Endothelial cell of umbilical vein (primary cell): Measurements from ENCODE around the gene BRF1. TPM values are rescaled to one million over a fixed set of nuclear protein-coding genes. Genes with fewer than 3 reads are reported as not detected.

Experiments
- BruUV-seq: library from RNA; stranded (reverse); fragments of 400-500 nt; replicated peaks from 2 replicates; lab custom pipeline; 2021; lab: Mats Ljungman, UMichigan
- CTCF ChIA-PET: fragments of 300-600, 350-600 bp; sonication (Branson Sonifier 250); formaldehyde crosslinking; loops from one replicate; lab custom pipeline; 2021; ENCODE audit warnings: antibody characterized with exemption, inconsistent platforms; lab: Charles Lee
- POLR2A ChIA-PET: fragments of 300-600, 350-600 bp; sonication (Branson Sonifier 250); formaldehyde crosslinking; loops from one replicate; lab custom pipeline; 2021; ENCODE audit warnings: antibody characterized with exemption, inconsistent platforms; lab: Charles Lee
- DNase-seq: peaks from one replicate; pipeline ENCODE4 v3.0.0-alpha.2; 2011; ENCODE audit warnings: low read depth, low spot score
- FAIRE-seq: peaks from 2 replicates; lab custom pipeline; 2011; peaks lifted over from hg19 to GRCh38; lab: Jason Lieb, UNC
- H2AFZ ChIP-seq: 2 replicates; pipeline ENCODE4 v1.6.0; 2012; ENCODE audit warnings: low read depth, low read length, control low read depth, inconsistent platforms
- H3K27ac ChIP-seq: 2 replicates; pipeline ENCODE4 v1.5.1; 2011; ENCODE audit warnings: low read depth, mild to moderate bottlenecking, control low read depth, low read length, moderate library complexity; ENCODE audit not compliant: insufficient read depth
- H3K27me3 ChIP-seq, 2 experiments: 2 replicates each; pipeline versions ENCODE4 v1.6.0 to v1.6.1; 2011; ENCODE audit warnings: low read length in 2 of 2, mixed read lengths in 1 of 2; ENCODE audit not compliant: control insufficient read depth in 2 of 2, insufficient read depth in 2 of 2
- H3K36me3 ChIP-seq, 2 experiments: 2 replicates in 1 of 2; 3 replicates in 1 of 2; pipeline ENCODE4 v1.5.1; 2011; ENCODE audit warnings: low read length in 2 of 2, mild to moderate bottlenecking in 1 of 2, moderate library complexity in 1 of 2; ENCODE audit not compliant: control insufficient read depth in 2 of 2, insufficient read depth in 2 of 2; ENCODE audit errors: extremely low read depth in 1 of 2
- H3K4me1 ChIP-seq: 3 replicates; pipeline ENCODE4 v1.5.1; 2011; ENCODE audit warnings: mild to moderate bottlenecking, low read length; ENCODE audit not compliant: control insufficient read depth, insufficient read depth; ENCODE audit errors: extremely low read depth
- H3K4me2 ChIP-seq: 2 replicates; pipeline ENCODE4 v1.6.1; 2011; ENCODE audit warnings: low read length, control low read depth, mixed read lengths; ENCODE audit not compliant: insufficient read depth
- H3K4me3 ChIP-seq, 3 experiments: fragments of 200-600 bp in 1 of 3; sonication (generic), shearing (Covaris generic) in 1 of 3; replicated peaks in 1 of 3; 2 replicates each; pipeline ENCODE4 v1.5.1; 2011 to 2016; ENCODE audit warnings: control low read depth in 3 of 3, low read length in 3 of 3, mild to moderate bottlenecking in 2 of 3, inconsistent platforms in 1 of 3, low read depth in 1 of 3, moderate library complexity in 1 of 3; ENCODE audit not compliant: insufficient read depth in 1 of 3
- H3K79me2 ChIP-seq: 2 replicates; pipeline ENCODE4 v1.6.0; 2012; ENCODE audit warnings: low read length, inconsistent platforms; ENCODE audit not compliant: control insufficient read depth, insufficient read depth
- H3K9ac ChIP-seq: replicated peaks from 2 replicates; pipeline ENCODE3; 2011; ENCODE audit warnings: low read length, control low read depth; ENCODE audit not compliant: insufficient read depth; ENCODE audit errors: extremely low read depth
- H3K9me1 ChIP-seq: replicated peaks from 3 replicates; pipeline ENCODE4 v1.6.0; 2011; ENCODE audit warnings: mild to moderate bottlenecking, low read length; ENCODE audit not compliant: control insufficient read depth, insufficient read depth; ENCODE audit errors: extremely low read depth
- H3K9me3 ChIP-seq: replicated peaks from 2 replicates; pipeline ENCODE4 v1.5.1; 2012; ENCODE audit warnings: low read length, inconsistent platforms; ENCODE audit not compliant: control insufficient read depth, insufficient read depth
- H4K20me1 ChIP-seq: replicated peaks from 2 replicates; pipeline ENCODE3; 2011; ENCODE audit warnings: mild to moderate bottlenecking, low read length; ENCODE audit not compliant: control insufficient read depth, insufficient read depth; ENCODE audit errors: extremely low read depth
- EZH2 ChIP-seq: IDR thresholded peaks from 2 replicates; pipeline ENCODE4 v1.6.1; 2012; ENCODE audit warnings: borderline replicate concordance, low read depth, mild to moderate bottlenecking, moderate library complexity, low read length, inconsistent platforms; ENCODE audit not compliant: severe bottlenecking
- FOS ChIP-seq: IDR thresholded peaks from 2 replicates; pipeline ENCODE4 v1.6.1; 2011; ENCODE audit warnings: mild to moderate bottlenecking, low read length, moderate library complexity, borderline replicate concordance; ENCODE audit not compliant: insufficient read depth
- GATA2 ChIP-seq: IDR thresholded peaks from 2 replicates; pipeline ENCODE4 v1.7.0; 2011; ENCODE audit warnings: low read depth, mild to moderate bottlenecking, moderate library complexity, mixed read lengths, low read length; ENCODE audit not compliant: insufficient read length, insufficient read depth
- JUN ChIP-seq: IDR thresholded peaks from 2 replicates; pipeline ENCODE4 v1.6.1; 2011; ENCODE audit warnings: borderline replicate concordance, low read depth; ENCODE audit not compliant: insufficient read length, insufficient read depth
- MYC ChIP-seq: IDR thresholded peaks from one replicate; pipeline ENCODE4 v1.6.1; 2011; ENCODE audit warnings: mild to moderate bottlenecking, low read depth, low read length
- POLR2A ChIP-seq: IDR thresholded peaks from 2 replicates; pipeline ENCODE4 v1.6.1; 2012; ENCODE audit warnings: low read depth, mild to moderate bottlenecking, control low read depth, low read length
- POLR2AphosphoS5 ChIP-seq: IDR thresholded peaks from 2 replicates; pipeline ENCODE4 v1.6.1; 2012; ENCODE audit warnings: low read depth, mild to moderate bottlenecking, control low read depth, low read length, moderate library complexity; ENCODE audit not compliant: insufficient read depth
- dilution Hi-C: fragments of 300-500 bp; cut with MboI; formaldehyde crosslinking; loops from one replicate; pipeline ENCODE4 v1.15.0; 2019; ENCODE audit warnings: low sequenced_read_pairs; ENCODE audit not compliant: extremely low pct_ligation_motif_present
- intact Hi-C: fragments of 100-400 bp; cut with micrococcal nuclease; formaldehyde crosslinking; loops from one replicate; pipeline ENCODE4 v1.10.0; 2022
- polyA plus RNA-seq, 4 experiments: library from polyadenylated mRNA; depleted of rRNA in 3 of 4; stranded (reverse) in 3 of 4; unstranded in 1 of 4; fragments of >200 nt; gene quantifications; 2 replicates each; pipeline versions ENCODE4 v1.2.1 to v1.2.3, GENCODE V29; 2011 to 2012; ENCODE audit warnings: missing spikeins in 1 of 4
- total RNA-seq: library from RNA; stranded (reverse); gene quantifications from 2 replicates; pipeline ENCODE4 v1.2.3, GENCODE V29; 2021
- TF ChIP-seq, protein P1 (sequence below): IDR thresholded peaks from 2 replicates; pipeline ENCODE4 v1.6.1; 2011; ENCODE audit not compliant: insufficient read depth, insufficient read length
- TF ChIP-seq, protein P2 (sequence below), 2 donors: IDR thresholded peaks; 1 replicate in 1 of 2; 2 replicates in 1 of 2; pipeline ENCODE4 v1.5.1; 2011; ENCODE audit warnings: low read length in 2 of 2, mild to moderate bottlenecking in 2 of 2, moderate library complexity in 2 of 2, control low read depth in 1 of 2, inconsistent platforms in 1 of 2, low read depth in 1 of 2; ENCODE audit not compliant: insufficient read depth in 1 of 2; ENCODE audit errors: extremely low read depth in 1 of 2

Gene BRF1
- total and polyA plus RNA-seq, 2 donors (not counting 3 experiments of a cell fraction or from before 2014, with no cell fraction given) = 19.0 to 47.2 TPM

DNA sequence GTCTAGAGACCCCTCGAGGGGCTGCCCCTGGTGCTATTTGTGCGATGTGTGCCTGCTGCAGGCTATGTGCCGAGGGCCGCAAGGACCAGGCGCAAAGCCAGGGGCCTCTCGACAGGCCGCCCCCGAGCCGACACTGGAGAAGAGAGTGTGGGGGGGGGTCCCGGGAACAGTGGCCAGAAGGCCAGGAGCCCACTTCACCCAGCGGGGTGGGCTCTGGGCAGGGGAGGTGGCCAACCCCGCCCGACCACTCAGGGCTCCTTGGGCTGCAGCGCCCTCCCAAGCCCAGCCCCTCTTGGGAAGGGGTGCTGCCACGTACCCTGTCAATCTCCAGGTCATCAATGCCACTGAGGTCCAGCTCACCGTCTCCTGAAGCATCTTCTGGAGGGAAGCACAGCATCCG, 81.0 kb downstream of the BRF1 start:
- TF ChIP-seq EZH2 (no peak), GATA2 (no peak), MYC (no peak), FOS (no peak), POLR2AphosphoS5 (no peak), JUN (no peak), POLR2A (no peak)
- TF ChIP-seq, protein P1, sequence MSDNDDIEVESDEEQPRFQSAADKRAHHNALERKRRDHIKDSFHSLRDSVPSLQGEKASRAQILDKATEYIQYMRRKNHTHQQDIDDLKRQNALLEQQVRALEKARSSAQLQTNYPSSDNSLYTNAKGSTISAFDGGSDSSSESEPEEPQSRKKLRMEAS = no peak
- TF ChIP-seq, protein P2, sequence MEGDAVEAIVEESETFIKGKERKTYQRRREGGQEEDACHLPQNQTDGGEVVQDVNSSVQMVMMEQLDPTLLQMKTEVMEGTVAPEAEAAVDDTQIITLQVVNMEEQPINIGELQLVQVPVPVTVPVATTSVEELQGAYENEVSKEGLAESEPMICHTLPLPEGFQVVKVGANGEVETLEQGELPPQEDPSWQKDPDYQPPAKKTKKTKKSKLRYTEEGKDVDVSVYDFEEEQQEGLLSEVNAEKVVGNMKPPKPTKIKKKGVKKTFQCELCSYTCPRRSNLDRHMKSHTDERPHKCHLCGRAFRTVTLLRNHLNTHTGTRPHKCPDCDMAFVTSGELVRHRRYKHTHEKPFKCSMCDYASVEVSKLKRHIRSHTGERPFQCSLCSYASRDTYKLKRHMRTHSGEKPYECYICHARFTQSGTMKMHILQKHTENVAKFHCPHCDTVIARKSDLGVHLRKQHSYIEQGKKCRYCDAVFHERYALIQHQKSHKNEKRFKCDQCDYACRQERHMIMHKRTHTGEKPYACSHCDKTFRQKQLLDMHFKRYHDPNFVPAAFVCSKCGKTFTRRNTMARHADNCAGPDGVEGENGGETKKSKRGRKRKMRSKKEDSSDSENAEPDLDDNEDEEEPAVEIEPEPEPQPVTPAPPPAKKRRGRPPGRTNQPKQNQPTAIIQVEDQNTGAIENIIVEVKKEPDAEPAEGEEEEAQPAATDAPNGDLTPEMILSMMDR (IDR thresholded peaks at IDR 0.05; ENCODE audit: extremely low read depth in 1 of 2, insufficient read depth in 1 of 2, low read depth in 1 of 2, low read length in 2 of 2) = no peak
- Histone ChIP-seq H3K9ac (no peak overlapping the region), H4K20me1 (no peaks in the 10 kb centered on the region), H3K79me2 (no peaks in the 10 kb centered on the region), H3K9me3 (no peaks in the 10 kb centered on the region), H3K4me2 (no peak overlapping the region), H3K36me3 (peaks cover 0 to 30% of the 10 kb centered on the region in 2 experiments), H3K27me3 (no peaks in the 10 kb centered on the region), H3K4me3 (no peak overlapping the region), H3K4me1 (no peaks in the 10 kb centered on the region), H3K9me1 (no peaks in the 10 kb centered on the region), H2AFZ (no peak overlapping the region), H3K27ac (no peak overlapping the region)
- intact Hi-C loops (no loop called here), dilution Hi-C loops (no loop called here)
- CTCF ChIA-PET = no interaction called here
- POLR2A ChIA-PET = no interaction called here
- FAIRE-seq (no peak), DNase-seq (no peak)
- no TSS peak for BruUV-seq
